Tibial nerve (tissue), 4 donors: ENCODE measurements around the gene FGF14.

Experiments used
- EP300 ChIP-seq, 2 donors: sonication (generic); formaldehyde crosslinking; IDR thresholded peaks; one replicate each; pipeline ENCODE4 v1.6.1; 2017; ENCODE audit warnings: antibody characterized with exemption in 2 of 2, mild to moderate bottlenecking in 1 of 2
- TF ChIP-seq, protein P1 (sequence below), 5 experiments: fragments of 200-600 bp in 3 of 5; fragments of 450-650 bp in 2 of 5; sonication (generic) in 3 of 5; IDR thresholded peaks; one replicate each; pipeline ENCODE4 v1.5.1; 2016 to 2019; ENCODE audit warnings: antibody characterized with exemption in 5 of 5, mild to moderate bottlenecking in 3 of 5, moderate library complexity in 2 of 5

DNA sequence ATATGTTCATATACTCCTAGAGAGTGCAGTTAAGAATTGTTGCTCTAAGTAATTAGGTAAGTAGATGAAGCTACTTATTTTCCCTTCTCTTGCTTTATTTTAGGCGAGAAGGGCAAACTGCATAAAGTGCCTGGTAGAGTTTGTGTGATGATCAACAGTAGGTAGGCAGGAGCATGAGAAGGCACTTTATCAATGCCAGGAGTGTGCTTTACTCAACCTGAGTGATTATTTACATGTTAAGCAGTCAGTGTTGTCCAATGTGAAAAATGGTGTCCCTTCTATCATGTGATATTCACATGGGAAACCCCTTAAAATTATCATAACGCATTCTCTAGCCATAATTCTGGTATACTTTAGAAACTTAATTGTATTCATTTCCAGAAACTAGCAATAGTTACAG is 655.3 kb downstream of the FGF14 start:
- no peak for TF ChIP-seq EP300 (IDR thresholded peaks at IDR 0.05)
- TF ChIP-seq, protein P1, sequence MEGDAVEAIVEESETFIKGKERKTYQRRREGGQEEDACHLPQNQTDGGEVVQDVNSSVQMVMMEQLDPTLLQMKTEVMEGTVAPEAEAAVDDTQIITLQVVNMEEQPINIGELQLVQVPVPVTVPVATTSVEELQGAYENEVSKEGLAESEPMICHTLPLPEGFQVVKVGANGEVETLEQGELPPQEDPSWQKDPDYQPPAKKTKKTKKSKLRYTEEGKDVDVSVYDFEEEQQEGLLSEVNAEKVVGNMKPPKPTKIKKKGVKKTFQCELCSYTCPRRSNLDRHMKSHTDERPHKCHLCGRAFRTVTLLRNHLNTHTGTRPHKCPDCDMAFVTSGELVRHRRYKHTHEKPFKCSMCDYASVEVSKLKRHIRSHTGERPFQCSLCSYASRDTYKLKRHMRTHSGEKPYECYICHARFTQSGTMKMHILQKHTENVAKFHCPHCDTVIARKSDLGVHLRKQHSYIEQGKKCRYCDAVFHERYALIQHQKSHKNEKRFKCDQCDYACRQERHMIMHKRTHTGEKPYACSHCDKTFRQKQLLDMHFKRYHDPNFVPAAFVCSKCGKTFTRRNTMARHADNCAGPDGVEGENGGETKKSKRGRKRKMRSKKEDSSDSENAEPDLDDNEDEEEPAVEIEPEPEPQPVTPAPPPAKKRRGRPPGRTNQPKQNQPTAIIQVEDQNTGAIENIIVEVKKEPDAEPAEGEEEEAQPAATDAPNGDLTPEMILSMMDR (IDR thresholded peaks at IDR 0.05) = no peak
